ENCODE measurements around the gene COPS7A.

DNA sequence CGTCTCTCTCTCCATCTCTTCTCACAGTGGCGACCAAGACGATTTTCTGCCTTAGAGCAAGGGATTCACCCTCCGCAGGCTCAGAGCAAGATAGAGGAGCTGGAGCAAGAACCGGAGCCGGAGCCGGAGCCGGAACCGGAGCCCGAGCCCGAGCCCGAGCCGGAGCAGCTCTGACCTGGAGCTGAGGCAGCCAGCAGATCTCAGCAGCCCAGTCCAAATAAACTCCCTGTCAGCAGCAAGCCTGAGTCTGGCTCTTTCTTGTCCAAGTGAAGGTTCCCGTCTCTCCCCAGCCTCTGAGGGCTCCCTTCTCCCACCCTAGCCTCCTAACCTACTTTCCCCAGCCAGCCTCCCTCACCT, 54.3 kb downstream of the COPS7A start:
- no peak for TF ChIP-seq EZH2phosphoT487 (IDR thresholded peaks at IDR 0.05; ENCODE audit: borderline replicate concordance, low read length)
- TF ChIP-seq CTCF (conservative IDR thresholded peaks at IDR 0.05; ENCODE audit: low read depth, low read length): no peak

Measured in PC-3 (cell line).